Stimulated activated CD4-positive, alpha-beta T cell treated with anti-CD3 and anti-CD28 coated beads, Interleukin-12 subunit alpha, Interleukin-12 subunit beta, amount 100 ng/mL, for 24 hours (primary cell): Measurements from ENCODE around the gene MYF6.
"Not testable (repeated sequence)": the region's sequence is repeated elsewhere in the genome, so short reads cannot be mapped to it uniquely, and the experiment has no call there.

ENCODE experiments used
- DNase-seq, 2 experiments: peaks; one replicate each; pipeline ENCODE4 v3.0.0-alpha.2; 2020; ENCODE audit warnings: low read depth in 2 of 2

Gene MYF6

DNA sequence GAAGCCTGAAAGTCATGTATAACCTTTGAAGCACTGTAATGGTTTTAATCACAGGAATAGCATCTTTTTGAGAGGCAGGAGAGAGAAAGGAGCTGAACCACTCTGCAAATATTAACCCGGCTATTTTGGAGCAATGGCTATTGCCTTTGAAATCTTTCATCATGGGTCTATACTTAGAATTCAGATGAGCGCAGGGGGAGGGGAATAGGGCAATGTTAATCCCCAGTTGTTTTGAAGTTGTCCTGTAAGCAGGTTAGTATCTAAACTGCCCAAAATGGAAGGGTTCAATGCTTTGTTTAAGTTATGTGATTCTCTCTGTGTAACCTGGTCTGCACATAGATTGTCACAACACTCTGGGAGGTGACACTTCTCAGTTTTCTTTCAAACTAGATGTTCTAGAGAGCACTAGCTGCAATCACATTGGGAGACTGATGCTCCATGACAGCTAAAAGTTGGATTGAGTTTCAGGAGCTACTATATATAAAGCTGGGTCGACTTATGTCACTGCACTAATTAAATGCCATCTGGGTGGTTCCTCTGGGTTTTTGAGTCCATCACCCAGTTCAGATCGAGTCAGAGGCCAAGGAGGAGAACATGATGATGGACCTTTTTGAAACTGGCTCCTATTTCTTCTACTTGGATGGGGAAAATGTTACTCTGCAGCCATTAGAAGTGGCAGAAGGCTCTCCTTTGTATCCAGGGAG lies at the start of gene MYF6:
Gene MYF6 (plus strand): TSS at position 509 of the 704 bp plus-strand sequence. CDS start 86 bp downstream, at position 595.
- DNase-seq = no peak

- DNase-seq = no peak
Measured at GRCh38 chr12:80659512-80660063, 47.8 kb upstream of the MYF6 start.

DNA sequence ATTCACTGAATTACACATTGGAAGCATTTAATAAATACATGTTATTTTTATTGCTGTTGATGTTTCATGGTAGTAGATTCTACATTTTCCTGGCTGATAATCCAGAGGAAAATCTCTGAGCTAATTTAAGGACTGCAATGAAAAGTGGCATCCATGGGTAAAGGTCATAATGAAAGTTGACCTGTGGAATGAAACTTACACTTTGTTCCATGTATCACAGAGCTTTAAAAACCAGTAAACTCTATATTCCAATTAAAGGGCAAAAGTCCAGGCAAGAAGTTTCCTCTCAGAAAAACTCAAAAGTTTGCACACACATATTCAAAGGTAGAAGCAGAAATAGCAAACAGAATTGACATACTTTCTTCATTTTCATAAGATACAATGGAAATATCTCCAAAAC lies 44.8 kb upstream of the MYF6 start:
- no peak for DNase-seq

GRCh38 chr12:80670214-80670613 lies 37.2 kb upstream of the MYF6 start:
- no peak for DNase-seq

DNA sequence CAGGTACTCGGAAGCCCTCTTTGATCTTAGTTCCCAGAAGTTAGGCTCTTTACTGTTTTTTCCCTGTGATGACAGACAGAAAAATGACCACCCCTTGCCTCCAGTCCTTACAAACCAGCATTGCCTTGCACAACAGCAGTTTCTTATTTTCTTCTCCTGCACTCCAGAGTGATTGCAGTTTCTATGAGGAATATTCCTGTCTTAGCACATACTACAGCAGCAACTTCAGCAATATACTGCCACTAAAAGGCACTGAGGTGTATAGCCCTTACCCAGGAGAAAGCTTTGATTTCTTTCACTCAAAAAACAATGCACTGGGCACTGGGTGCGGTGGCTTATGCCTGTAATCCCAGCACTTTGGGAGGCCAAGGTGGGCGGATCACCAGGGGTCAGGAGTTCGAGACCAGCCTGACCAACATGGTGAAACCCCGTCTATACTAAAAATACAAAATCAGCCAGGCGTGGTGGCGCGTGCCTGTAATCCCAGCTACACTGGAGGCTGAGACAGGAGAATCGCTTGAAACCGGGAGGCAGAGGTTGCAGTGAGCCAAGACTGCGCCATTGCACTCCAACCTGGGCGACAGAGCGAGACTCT lies 31.3 kb upstream of the MYF6 start:
- DNase-seq = not testable (repeated sequence)

- no peak for DNase-seq
Measured at GRCh38 chr12:80676856-80677255, 30.6 kb upstream of the MYF6 start.

GRCh38 chr12:80677994-80678393 lies 29.4 kb upstream of the MYF6 start:
- DNase-seq = no peak

DNA sequence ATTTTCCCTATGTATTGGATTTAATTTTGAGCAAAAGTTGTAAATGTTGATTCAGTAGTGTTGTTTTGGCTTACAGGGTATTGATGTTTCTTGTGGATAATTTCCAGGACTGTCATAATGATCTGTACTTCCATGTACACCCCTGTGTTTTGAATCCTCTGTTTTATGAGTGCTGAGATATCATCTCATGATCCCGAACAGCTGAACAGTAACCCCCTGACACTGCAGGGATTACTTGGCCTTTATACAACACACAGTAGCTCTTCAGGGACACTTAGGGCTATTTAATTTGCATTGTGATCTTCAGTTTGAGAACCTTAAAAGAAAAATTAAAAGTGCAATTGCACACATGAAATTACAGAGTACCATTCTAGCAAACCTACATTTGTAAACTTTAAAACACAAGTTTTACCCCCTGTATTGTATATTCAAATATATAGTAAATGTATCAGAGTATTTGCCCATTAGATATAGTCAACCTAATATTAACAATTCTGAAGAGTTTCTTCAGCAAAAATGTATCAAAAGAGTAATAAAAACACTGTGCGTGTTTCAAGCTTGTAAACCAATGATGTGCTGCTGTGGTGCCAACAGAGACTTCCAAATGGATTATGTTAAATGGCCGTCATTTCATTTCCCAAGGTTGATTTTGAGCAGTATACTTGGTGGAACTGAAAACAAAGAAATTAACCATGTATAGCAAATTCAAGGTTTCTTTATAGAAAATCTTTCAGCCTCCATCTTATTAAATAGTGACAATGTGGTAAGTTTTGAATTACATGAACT lies 27.9 kb upstream of the MYF6 start:
- no peak for DNase-seq

- no peak for DNase-seq
Measured at GRCh38 chr12:80681287-80681686, 26.1 kb upstream of the MYF6 start.

DNA sequence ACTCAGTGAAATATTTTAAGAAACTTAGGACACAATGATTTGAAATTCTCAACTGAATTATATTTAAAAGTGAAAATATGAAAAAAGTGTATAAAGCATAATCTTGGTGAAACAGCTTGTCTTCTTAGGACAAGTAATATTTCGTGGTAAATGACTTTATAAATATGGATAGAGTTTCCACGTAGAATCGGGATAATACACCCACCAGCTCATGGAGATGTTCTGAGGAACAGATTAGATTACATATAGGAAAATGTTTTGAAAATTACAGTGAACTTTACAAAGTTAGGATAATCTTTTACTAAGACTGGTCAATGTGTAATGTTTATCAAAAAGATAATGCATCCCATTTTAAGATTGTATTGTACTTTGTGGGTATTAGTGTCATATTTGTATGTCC lies 25.6 kb upstream of the MYF6 start:
- DNase-seq = no peak

- no peak for DNase-seq
Measured at GRCh38 chr12:80684077-80684495, 23.3 kb upstream of the MYF6 start.

DNA sequence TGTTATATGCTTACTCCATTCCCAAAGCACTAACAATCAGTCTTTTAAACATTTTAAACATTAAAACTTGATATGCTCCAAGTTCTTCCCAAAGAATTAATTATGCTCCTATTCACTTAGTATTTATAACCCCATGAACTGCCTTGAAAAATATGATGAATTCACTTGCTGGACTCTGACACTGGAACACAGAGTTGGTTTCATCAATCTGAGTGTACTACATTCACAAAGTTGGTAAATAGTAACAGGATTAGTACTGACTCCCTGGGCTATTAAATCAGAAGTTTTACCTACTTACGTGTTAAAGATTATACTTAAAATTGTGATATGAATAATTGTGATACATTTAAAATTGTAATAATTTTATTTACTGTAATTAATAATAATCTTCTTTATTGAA lies 17.3 kb upstream of the MYF6 start:
- DNase-seq = no peak

- no peak for DNase-seq
Measured at GRCh38 chr12:80690513-80690912, 16.9 kb upstream of the MYF6 start.

DNA sequence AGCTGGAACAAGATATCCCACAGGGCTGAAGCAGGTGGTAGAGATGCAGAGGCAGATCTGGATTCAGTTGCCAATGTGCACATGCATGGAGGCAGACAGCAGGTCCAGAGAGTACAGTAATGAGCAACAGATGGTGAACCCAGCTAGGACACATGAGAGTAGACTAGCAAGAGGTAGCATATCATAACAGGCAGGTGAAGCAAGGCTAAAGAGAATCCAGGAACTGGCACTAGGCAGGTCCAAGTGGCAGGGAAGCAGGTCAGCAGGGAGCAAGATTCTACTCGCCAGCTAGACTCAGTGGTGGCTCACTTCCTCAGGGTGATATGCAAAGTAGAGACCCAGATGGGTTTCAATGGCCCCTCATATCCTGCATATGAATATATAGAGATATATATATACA lies 15.3 kb upstream of the MYF6 start:
- no peak for DNase-seq

DNA sequence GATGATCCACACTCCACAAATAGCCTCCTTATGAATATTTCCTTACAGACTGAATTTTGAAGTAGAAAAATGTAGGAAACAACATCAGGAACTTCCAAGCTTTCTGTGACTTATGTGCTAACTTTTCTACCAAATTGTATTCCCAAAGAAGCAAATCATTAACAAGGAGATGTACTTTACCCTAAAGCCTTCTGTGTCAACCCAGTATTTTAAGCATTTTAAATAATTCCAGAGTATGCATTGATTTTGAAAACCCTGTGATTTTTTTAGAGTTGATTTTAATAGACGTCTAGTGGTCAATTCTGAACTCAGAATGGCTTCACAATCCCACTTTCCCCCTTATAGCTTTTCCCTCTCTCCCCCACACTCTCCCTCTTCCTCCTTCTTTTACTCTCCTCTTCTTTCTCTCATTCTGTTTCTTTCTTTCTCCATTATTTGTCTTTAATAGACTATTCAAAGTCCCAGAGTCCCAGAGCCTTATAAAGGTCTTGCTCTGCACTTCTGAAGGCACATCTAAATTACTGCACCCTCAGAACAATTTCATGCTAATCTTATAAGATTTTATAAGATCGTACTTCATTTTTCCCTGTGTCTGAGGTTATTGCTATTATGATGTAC lies 10.1 kb upstream of the MYF6 start:
- no peak for DNase-seq

DNA sequence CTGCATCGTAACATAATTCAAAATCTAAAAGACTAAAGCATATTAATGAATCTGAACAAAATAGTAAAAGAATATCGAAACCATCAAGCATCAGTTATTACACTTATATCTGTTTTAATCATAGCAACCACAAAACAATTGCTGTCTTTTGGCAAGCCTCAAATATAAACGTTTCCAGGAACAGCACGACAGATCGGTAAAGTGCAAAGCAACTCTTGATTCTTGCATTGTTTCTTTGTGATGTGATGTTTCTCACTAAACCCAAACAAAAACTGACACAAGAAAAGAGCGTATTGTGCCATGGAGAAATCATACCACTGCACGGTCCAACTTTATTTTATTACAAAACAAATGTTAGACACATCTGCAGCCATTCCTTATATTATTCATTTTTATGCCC lies 9.2 kb upstream of the MYF6 start:
- DNase-seq = no peak

GRCh38 chr12:80698847-80699542 lies 8.4 kb upstream of the MYF6 start:
- DNase-seq = no peak

- no peak for DNase-seq
Measured at GRCh38 chr12:80700327-80700726, 7.1 kb upstream of the MYF6 start.

- DNase-seq = no peak
Measured at GRCh38 chr12:80701388-80701787, 6.0 kb upstream of the MYF6 start.

DNA sequence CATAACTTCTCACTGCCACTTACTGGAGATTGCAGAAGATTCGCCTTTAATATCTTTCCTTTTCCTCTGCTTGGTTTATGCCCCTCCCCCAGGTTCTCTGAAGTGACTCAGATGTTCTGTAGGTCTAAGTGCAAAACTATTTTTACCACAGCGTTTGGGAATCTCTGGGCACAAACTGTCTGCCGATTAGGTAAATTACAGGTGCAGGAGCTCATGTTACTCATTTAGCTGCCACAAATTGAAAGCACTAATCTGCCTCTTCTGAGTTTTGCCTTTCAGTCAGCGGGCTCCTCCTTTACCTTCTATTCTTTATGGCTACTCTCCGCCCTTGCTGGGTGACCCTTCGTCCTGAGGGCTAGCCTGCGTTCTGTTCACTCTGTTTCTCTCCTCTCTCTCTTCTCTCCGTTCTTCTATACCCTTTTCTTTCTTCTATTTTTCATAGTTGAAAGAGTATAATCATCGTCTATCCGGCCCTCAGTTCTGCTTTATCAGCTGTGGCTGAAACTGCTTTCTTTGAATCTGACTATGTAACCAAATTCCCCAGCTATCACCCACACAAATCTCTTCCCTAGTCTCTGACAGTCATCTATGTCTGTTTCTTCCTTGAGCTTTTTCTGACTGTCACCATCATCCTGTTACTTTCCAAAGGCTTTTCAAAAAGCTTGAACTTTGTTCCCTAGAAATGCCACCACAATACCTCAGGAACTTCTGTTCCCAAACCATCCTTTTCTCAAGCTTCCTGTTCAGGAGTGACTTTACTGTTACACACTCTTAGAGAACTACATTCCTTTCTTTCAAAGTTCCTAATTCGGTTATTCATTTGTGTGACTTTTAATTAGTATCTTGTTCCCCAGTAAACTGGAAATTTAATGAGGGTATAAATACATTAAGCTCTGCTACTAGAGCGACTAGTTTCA lies 4.3 kb upstream of the MYF6 start:
- no peak for DNase-seq
